ENCODE data around the gene HDAC1. TPM values are rescaled to one million over a fixed set of nuclear protein-coding genes. Genes with fewer than 3 reads are reported as not detected.

Gene HDAC1
- total RNA-seq, 6 experiments from 2014 or later = 78.5 to 94.9 (median 92.2) TPM

- DNase-seq = no peak
- H3K4me1 Mint-ChIP-seq (ENCODE audit: low read depth) = peaks cover 5% of the 10 kb centered on the region; the same call in 1 of the 2 replicates
- no peak overlapping the region for H3K27ac Mint-ChIP-seq
- TF ChIP-seq CTCF (IDR thresholded peaks at IDR 0.05) = no peak
- H3K36me3 Mint-ChIP-seq (ENCODE audit: low read depth) = peaks cover 8% of the 10 kb centered on the region
- no peaks in the 10 kb centered on the region for H3K27me3 Mint-ChIP-seq (ENCODE audit: insufficient read depth)
- H3K4me3 Mint-ChIP-seq = no peak overlapping the region
- no peaks in the 10 kb centered on the region for H3K9me3 Mint-ChIP-seq
Observed at GRCh38 chr1:32367912-32368635, 76.2 kb downstream of the HDAC1 start.

- H3K4me1 Mint-ChIP-seq (ENCODE audit: low read depth) = peaks cover 5% of the 10 kb centered on the region; the same call in 1 of the 2 replicates
- no peak overlapping the region for H3K4me3 Mint-ChIP-seq
Observed at GRCh38 chr1:32372149-32372756, 80.4 kb downstream of the HDAC1 start.

GRCh38 chr1:32373996-32374592 is 82.2 kb downstream of the HDAC1 start:
- Mint-ChIP-seq H3K4me1 (ENCODE audit: low read depth) (peaks cover 5% of the 10 kb centered on the region; the same call in 1 of the 2 replicates), H3K27ac (no peak overlapping the region), H3K36me3 (ENCODE audit: low read depth) (peaks cover 2% of the 10 kb centered on the region), H3K4me3 (no peak overlapping the region), H3K9me3 (no peaks in the 10 kb centered on the region), H3K27me3 (ENCODE audit: insufficient read depth) (peaks cover 2% of the 10 kb centered on the region; the same call in 1 of the 2 replicates)
- no peak for DNase-seq
- TF ChIP-seq CTCF (IDR thresholded peaks at IDR 0.05) = no peak

More at GRCh38 chr1:32372149-32372756, 80.4 kb downstream of the HDAC1 start:
- TF ChIP-seq CTCF (IDR thresholded peaks at IDR 0.05) = no peak
- Mint-ChIP-seq H3K9me3 (no peaks in the 10 kb centered on the region), H3K27me3 (ENCODE audit: insufficient read depth) (peaks cover 2% of the 10 kb centered on the region; the same call in 1 of the 2 replicates), H3K27ac (no peak overlapping the region), H3K36me3 (ENCODE audit: low read depth) (no peaks in the 10 kb centered on the region)
- DNase-seq = no peak

GRCh38 chr1:32376199-32376598 is 84.3 kb downstream of the HDAC1 start:
- DNase-seq = no peak
- TF ChIP-seq CTCF (IDR thresholded peaks at IDR 0.05) = no peak
- H3K4me3 Mint-ChIP-seq = no peak overlapping the region
- peaks cover 5% of the 10 kb centered on the region; the same call in 1 of the 2 replicates for H3K4me1 Mint-ChIP-seq (ENCODE audit: low read depth)
- H3K9me3 Mint-ChIP-seq = no peaks in the 10 kb centered on the region
- H3K36me3 Mint-ChIP-seq (ENCODE audit: low read depth) = peaks cover 10% of the 10 kb centered on the region
- H3K27me3 Mint-ChIP-seq (ENCODE audit: insufficient read depth) = peaks cover 2% of the 10 kb centered on the region; the same call in 1 of the 2 replicates
- H3K27ac Mint-ChIP-seq = no peak overlapping the region

- H3K9me3 Mint-ChIP-seq = no peaks in the 10 kb centered on the region
- no peak for TF ChIP-seq CTCF (IDR thresholded peaks at IDR 0.05)
- no peak overlapping the region for H3K27ac Mint-ChIP-seq
- no peak overlapping the region for H3K4me3 Mint-ChIP-seq
- peaks cover 10% of the 10 kb centered on the region for H3K36me3 Mint-ChIP-seq (ENCODE audit: low read depth)
- H3K4me1 Mint-ChIP-seq (ENCODE audit: low read depth) = no peaks in the 10 kb centered on the region
- H3K27me3 Mint-ChIP-seq (ENCODE audit: insufficient read depth) = peaks cover 2% of the 10 kb centered on the region; the same call in 1 of the 2 replicates
- no peak for DNase-seq
Observed at GRCh38 chr1:32377541-32378220, 85.8 kb downstream of the HDAC1 start.

Measured in HFFc6 (cell line).